DMS 273 (cell line): ENCODE data around the gene MFNG.

Experiments
- DNase-seq: peaks from one replicate; lab custom pipeline; 2025; ENCODE audit not compliant: unreplicated experiment; lab: John Stamatoyannopoulos, UW

Gene MFNG

DNA sequence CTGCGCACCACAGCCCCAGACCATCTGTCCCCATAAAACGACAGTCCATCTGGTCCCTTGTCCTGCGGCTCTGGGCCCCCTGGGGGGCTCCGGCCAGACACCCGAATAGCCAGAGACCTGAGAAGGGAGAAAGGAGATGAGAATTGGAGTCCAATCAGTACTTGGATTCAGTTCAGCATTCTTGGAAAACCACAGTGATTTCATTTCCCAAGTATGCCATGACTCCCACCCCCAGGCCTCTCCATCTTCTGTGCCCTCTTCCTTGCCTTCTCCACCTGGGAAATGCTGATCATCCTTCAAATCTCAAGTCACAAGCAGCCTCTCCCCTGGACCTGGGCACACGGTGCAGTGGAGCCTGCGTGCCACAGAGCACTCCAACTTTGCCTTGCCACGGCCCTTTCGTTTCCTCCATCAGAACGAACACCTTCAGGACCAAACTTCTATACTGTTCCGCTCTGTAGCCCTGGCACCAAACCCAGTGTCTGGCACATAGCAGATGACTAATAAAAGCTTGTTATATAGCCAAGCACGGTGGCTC, 10.9 kb upstream of the MFNG start:
- DNase-seq = no peak

DNA sequence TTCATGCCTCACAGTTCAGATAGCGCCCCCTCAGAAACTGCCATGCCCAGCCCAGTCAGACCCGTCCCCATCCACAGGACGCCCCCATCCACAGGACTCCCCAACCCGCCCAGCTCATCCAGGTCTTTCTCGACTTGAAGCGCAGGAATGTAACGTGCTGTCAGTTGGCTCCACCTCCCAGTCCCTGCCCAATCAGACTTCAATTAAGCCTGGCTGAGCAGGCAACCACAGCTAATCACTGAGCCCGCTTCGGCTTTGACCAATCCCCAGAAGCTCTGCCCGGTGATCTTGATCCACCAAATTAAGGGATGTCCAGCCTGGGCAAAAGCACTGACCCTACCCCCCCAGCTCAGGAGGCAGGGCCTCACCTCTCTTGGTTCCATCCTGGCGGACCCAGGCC, 10.5 kb upstream of the MFNG start:
- DNase-seq = peak; percentile 31

DNA sequence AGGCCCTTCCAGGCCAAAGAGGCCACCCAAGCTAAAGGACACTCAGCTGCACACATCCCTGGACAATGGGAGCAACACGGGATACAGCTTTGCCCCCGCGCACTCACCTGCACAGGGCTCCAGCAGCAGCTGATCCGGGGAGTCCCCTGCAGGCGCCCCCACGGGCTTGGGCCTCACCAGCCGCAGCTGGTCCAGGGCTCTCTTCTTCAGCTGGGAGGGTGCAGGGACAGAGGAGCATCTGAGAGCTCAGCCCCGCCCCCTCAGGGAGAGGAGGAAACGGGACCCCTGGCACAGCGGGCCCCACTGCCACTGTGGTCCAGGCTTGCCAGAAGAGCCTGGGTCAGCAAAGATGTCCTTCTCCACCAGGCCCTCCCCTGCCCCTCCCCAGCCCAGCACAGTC, 7.8 kb upstream of the MFNG start:
- no peak for DNase-seq

DNA sequence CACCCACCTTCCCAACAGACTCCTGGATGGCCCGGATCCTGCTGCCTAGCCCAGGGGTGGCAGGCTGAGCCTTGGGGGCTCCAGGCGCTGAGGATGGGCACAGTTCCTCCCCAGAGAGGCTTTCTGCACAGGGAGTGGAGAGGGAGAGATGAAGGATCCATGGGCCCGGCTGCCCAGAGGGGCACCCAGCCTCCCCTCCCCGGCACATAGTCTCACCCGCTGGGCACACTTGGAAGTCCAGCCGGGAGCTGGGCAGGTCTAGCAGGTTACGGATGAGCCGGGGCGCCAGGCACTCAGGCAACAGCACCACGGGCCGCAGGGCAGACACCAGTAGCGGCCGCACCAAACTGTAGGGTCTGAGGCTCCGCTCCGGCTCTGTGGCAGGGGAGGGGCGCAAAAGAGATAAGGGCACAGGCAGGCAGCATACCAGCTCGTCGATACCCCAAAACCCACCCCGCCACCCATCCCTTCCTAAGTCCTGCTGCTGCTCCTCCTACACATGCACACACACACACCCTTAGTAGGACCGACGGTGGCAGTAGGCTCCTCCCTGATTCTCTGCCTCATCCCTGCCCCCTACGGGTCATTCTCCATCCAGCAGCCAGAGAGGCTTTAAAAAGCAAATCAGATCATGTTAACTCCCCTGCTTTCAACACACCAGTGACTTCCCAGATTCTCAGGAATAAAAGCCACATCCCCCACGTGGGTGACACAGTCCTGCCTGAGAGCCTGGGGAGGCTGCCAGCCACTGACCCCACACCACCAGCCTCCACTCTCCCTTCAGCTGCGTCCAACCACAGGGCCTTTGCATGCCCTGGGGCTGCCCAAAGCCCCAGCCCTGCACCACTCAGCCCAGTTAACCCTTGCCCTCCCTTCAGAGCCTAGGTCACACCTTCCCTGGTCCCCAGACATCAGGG, 6.5 kb upstream of the MFNG start:
- DNase-seq = peak; percentile 66

- no peak for DNase-seq
Observed at GRCh38 chr22:37491559-37492427, 5.6 kb upstream of the MFNG start.

- DNase-seq = no peak
Observed at GRCh38 chr22:37491106-37491505, 4.9 kb upstream of the MFNG start.

- DNase-seq = no peak
Observed at GRCh38 chr22:37489983-37490382, 3.8 kb upstream of the MFNG start.

DNA sequence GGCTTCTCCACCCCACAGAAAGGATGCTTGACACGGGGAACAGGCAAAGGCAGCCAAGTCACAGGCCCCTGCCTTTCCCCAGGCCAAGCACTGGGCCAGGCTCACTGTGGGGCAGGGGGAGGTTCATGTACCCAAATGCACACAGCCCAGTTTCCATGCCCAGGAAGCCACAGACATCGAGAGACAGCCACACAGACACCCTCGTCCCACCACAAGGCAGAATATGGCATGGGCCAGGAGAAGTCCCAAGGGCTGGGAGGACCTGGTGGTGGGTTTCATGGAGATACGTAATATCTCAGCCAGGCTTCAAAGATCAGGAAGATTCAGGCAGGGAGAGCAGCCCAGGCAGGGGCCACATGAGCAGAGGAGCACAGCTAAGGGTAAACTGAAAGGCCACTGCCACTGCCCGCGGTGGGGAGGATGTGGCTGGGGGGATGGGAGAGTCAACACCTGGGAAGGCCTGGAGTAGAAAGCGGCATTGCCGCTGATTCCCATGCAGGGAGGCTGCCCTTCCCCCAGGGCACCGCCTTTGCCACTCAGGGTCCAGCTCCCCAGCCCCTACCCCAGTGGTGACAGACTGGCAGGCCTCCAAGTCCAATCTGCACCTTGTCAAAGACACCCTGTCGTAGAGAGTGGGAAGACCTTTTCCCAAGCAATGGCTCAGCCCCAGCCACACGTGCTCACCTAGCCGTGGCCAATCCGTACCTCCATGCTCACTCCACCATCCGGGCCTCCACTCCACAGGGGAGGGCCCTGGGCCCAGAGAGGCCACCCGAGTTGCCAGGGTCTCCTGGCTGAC, 2.4 kb upstream of the MFNG start:
- no peak for DNase-seq

DNA sequence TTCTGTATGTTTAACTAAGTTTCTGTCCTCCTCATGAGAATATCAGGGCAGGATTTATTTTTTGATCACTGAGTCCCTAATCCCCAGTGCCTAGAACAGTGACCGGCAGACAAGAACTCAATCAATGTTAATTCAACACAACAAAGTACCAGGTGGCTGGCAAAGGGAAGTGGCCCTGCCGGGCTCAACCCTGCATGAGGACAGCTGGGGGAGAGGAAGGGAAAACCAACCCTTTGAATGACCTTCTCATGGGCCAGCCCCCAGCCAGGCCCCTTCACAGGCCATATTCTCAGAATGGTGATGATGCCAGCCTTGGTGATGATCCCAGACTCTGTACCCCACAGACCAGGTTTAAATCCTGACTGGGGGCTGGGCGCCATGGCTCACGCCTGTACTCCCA, 1.4 kb upstream of the MFNG start:
- DNase-seq = no peak

DNA sequence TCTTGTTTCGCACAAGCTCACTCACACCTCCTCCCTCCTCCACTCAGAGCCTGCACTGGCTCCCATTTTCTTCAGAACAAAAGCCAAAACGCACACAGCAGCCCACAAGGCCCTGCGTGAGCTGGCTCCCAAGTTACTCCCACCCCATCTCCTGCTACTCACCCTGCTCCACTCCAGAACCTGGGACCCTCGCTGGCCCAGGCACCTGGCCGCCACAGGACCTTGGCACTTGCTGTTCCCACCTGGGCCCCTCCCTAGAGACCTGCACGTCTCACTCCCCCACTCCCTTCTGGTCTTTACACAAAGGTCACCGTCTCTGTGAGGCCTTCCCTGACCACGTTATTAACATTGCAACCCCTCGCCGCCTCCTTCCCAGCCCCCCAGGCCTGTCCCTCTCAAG, 945 bp upstream of the MFNG start:
- no peak for DNase-seq

GRCh38 chr22:37485395-37486223, 575 bp downstream of the MFNG start:
- DNase-seq = no peak

DNA sequence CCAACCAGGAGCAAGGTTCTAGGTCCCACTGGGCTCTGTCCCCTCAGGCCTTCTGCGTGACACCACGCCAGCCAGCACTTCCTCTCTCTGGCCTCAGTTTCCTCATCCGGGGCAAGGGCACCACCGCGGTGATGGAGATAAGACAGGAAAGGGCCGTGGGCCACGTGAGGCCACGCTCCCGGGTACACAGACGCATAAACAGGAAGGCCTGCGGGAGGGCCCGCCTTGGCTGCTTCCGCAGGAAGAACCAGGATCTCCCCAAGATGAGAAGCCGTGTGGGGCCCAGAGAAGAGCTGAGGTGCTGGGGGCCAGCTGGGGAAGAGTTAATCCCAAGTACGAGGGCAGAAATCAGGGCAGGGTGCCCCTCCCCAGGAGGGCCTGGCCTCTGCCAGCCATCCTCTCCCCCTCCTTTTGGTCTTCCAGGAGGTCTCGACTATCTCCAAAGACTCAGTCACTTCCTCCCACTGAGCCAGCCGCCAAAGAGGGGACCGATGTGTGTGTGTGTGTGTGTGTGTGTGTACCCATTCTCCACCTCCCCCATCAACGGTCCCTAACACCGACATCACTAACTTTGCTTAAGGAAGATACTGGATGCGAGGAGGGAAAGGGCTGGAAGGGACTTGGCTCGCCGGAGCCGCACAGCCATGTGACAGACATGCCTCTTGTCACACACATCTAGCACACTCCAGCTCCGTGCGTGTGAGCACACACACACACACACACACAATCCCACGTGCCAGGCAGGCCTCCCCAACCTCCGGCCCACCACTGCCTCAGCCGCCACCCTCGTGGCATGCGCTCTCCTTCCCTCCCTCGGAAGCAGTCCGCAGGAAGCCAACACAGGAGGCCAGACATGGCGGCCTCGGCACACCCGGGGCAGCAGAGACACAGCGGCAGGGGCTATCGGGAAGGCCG, 1.4 kb downstream of the MFNG start:
- DNase-seq = no peak

GRCh38 chr22:37483050-37483449, 3.1 kb downstream of the MFNG start:
- no peak for DNase-seq

DNA sequence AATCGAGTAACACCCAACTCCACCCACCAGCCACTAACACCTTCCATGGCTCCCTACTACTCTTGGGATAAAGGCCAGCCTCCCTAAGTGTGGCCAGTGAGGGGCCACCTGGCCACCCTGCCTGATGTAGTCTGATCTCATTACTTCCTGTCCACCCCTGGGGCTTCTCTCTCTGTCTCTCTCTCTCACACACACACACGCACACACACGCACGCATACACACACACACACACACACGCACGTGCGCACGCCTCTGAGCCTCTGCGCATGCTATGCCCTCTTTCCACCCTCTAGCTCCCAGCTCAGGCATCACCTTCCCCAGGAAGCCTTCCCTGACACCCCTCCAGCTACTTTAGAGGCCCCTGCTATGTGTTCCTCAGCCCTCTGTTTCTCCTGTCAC, 3.9 kb downstream of the MFNG start:
- DNase-seq = no peak

GRCh38 chr22:37481347-37481907, 4.8 kb downstream of the MFNG start:
- DNase-seq = no peak

GRCh38 chr22:37480387-37481346, 5.5 kb downstream of the MFNG start:
- DNase-seq = no peak

GRCh38 chr22:37479196-37479595, 7.0 kb downstream of the MFNG start:
- DNase-seq = no peak
